LHCN-M2 (cell line): ENCODE results near the gene NUP93. TPM values are rescaled to one million over a fixed set of nuclear protein-coding genes. Genes with fewer than 3 reads are reported as not detected.

Experiments
- DNase-seq: peaks from one replicate; pipeline ENCODE4 v3.0.0-alpha.2; 2012; ENCODE audit warnings: low read depth
- polyA plus RNA-seq: library from polyadenylated mRNA; unstranded; fragments of >200 nt; gene quantifications from one replicate; pipeline ENCODE4 v1.2.1, GENCODE V29; 2012; ENCODE audit warnings: missing spikeins
- total RNA-seq: library from RNA; depleted of rRNA; stranded (reverse); fragments of >200 nt; gene quantifications from 2 replicates; pipeline ENCODE4 v1.2.3, GENCODE V29; 2014; rRNA removed

NUP93 gene
- total RNA-seq = 80.5 and 81.9 TPM in 2 replicates
- 70.3 TPM for polyA plus RNA-seq

- peak; percentile 91 for DNase-seq
Observed at GRCh38 chr16:56729735-56730662, at the start of gene NUP93. Gene NUP93 (plus strand): TSS chr16:56730129. CDS start chr16:56748248, 18,119 bp downstream.

GRCh38 chr16:56681939-56682702, 47.8 kb upstream of the NUP93 start, which contains the start of gene MT1X:
Gene MT1X (plus strand): TSS chr16:56682470. CDS start chr16:56682541, 71 bp downstream.
- peak; percentile 89 for DNase-seq

GRCh38 chr16:56682703-56683397, 47.1 kb upstream of the NUP93 start:
- no peak for DNase-seq

- DNase-seq = no peak
Observed at GRCh38 chr16:56683424-56684172, 46.3 kb upstream of the NUP93 start.

GRCh38 chr16:56684256-56684925, 45.5 kb upstream of the NUP93 start:
- no peak for DNase-seq

GRCh38 chr16:56684926-56685590, 44.9 kb upstream of the NUP93 start:
- DNase-seq = no peak

- DNase-seq = no peak
Observed at GRCh38 chr16:56686758-56687157, 43.2 kb upstream of the NUP93 start.

- DNase-seq = peak; percentile 71
Observed at GRCh38 chr16:56688762-56689161, 41.2 kb upstream of the NUP93 start.

GRCh38 chr16:56689171-56689570, 40.8 kb upstream of the NUP93 start:
- peak; percentile 79 for DNase-seq

GRCh38 chr16:56690420-56691122, 39.4 kb upstream of the NUP93 start:
- no peak for DNase-seq

- DNase-seq = peak; percentile 39
Observed at GRCh38 chr16:56691885-56692284, 38.0 kb upstream of the NUP93 start.

GRCh38 chr16:56695246-56695645, 34.7 kb upstream of the NUP93 start:
- no peak for DNase-seq

- DNase-seq = no peak
Observed at GRCh38 chr16:56697456-56698155, 32.3 kb upstream of the NUP93 start.

GRCh38 chr16:56700195-56700594, 29.7 kb upstream of the NUP93 start:
- no peak for DNase-seq

GRCh38 chr16:56700631-56701030, 29.3 kb upstream of the NUP93 start:
- DNase-seq = no peak

- DNase-seq = no peak
Observed at GRCh38 chr16:56701534-56701933, 28.4 kb upstream of the NUP93 start.

- DNase-seq = no peak
Observed at GRCh38 chr16:56702836-56703235, 27.1 kb upstream of the NUP93 start.
